Islet precursor cell (in vitro differentiated cells): Measurements from ENCODE around the gene CNKSR3.
A peak's percentile ranks its signal among the peaks of the same experiment; 100 is the strongest.

Experiments used
- DNase-seq: peaks from one replicate; pipeline ENCODE4 v3.0.0-alpha.2; 2018

CNKSR3 gene

DNA sequence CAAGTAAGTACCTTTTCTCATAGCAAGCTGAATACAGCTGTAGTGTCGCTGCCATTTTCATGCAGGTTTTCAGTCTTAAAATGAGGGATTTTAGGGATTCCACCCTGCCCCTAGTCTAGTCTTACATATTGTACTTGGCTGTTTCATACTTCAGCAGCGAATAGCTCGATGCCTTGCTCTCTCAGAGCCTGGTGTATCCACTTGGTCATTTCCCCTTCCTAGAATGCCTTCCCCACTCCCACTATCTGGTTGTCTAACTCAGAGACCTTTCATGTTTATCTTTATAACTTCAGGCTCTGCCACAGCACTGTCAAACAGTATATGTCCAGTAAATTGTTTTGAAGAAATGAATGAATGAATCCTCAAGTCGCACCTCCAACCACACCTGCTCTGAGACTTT, 132.8 kb downstream of the CNKSR3 start:
- no peak for DNase-seq

DNA sequence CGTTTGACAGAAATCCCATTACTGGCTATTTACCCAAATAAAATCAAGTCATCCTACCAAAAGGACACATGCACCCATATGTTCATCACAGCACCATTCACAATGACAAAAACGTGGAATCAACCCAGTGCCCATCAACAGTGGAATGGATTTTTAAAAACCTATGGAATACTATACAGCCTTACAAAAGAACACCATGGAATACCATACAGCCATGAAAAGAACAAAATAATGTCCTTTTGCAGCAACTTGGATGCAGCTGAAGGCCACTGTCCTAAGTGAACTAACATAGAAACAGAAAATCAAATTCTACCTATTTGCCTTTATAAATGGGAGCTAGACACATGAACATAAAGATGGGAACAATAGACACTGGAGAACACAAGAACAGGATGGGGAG, 136.5 kb downstream of the CNKSR3 start:
- no peak for DNase-seq

DNA sequence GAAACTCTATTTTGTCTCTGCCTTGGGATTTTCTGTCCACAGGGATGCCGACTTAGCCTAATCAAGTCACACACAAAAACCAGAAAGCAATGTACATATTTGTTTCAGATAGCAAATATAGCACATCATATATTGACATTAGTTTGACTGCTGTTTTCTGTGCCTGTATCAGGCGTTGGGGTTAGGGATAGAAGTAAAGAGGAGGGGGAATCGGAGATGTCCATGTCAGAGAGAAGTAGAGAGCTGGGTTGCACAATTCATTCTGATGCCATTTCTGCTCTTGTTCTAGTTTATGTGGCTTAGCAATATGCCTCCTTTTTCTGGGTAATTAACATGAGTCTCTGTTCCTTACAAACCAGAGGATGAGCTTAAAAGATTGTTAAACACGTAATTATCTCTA, 139.2 kb downstream of the CNKSR3 start:
- DNase-seq, result no peak

DNA sequence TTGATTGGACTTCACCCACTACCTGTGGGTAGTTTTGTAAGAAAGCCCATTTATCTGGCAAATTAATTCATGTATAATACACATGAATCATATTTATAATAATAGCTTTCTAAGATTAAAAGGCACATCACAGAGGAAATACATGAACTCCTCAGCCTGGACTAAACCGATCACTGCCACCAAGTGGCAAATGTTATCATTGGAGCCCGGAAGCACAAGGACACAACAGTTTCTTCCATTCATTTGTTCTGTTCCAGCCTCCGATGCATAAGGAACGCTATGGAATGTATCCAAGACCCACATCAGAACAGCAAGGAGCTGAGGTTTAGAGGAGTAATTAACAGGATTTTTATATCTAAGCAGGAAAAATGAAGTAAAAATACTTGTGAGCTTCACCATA, 139.9 kb downstream of the CNKSR3 start:
- DNase-seq, result no peak

DNA sequence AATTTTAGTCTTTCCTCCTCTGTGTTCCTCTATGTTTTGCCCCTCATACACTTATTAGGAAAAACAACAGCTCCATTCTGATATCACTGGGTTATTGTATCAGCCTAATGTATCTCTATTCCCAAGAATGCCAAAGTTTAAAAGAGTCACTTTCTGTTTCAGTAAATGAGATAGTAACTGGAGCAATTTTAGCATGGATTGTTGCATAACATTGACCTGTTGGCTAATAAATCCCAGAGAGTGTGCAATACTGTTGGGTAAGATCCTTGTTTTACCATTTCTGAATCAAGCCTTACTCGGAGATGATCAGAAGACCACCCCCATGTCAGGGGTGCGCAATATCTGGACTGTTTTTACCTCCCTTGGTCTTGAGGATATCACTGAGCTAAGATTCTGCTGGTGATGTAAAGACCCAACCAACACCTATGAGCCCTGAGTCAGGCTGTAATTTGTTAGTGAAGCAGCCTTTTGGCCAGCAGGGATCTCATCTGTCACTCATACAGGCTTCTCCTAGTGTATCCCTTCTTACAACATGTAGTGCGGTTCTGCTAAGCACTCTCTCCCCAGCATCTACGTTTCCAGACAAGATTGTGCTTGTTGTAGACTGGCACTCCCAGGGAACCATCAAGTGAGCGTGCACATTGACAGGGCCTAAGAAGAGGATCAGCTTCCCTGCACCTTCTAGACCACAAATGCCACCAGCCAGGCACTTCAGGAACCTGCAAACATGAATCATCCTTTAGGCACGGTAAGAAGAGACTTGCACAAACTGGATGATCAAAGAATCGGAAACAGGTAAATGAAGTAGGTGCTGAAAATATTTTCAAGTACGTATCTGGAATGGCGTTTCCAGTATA, 142.4 kb downstream of the CNKSR3 start:
- DNase-seq, result no peak

DNA sequence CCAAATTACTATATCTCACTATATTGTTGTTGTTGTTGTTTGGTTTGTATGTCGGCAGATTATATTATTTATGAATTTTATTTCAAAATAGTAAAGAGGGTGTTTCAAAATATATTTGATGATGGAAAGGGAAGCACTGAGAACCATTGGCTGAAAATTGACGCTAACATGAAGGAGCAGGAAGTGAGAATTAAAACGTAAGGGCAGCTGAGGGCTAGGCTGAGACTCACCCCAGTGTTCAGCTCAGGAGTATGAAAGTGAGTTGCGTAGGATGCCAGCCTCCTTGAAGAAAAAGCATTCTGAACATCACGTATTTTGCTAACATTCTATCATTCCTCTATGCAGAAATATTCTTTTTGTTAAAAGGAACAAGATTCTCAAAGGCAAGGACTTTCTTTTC, 143.1 kb downstream of the CNKSR3 start:
- DNase-seq, result no peak

DNA sequence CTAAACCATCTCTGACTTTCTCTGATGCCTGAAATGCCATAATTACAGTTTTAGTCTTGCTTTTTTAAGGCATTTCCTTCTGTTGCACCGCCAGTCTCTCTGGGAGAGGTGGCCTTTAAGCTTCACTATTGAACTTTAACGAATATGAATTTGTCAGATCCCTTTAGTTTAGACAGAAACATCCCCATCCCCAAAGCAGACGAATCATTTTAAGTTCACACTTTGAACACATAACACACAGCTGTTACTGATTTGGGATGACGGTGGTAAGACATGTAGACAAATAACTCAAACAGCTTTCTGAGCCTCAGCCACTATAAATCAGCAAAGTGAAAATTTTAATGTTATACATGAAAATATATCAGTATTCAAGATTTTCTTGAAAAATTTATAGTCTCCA, 146.7 kb downstream of the CNKSR3 start:
- no peak for DNase-seq

DNA sequence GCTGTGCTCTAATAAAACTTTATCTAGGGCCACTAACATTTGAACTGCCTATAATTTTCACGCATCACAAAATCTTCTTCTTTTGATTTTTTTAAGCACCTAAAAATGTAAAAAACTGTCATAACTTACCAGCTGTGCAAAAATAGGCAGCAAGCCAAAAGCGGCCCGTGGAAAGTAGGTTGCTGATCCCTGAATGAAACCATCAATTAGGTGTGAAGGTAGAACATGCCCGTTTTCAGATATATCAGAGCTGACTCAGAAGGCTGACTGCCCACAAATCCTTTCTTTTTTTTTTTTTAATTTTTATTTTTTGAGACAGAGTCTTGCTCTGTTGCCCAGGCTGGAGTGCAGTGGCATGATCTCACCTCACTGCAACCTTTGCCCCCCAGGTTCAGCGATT, 149.0 kb downstream of the CNKSR3 start:
- DNase-seq, result no peak

DNA sequence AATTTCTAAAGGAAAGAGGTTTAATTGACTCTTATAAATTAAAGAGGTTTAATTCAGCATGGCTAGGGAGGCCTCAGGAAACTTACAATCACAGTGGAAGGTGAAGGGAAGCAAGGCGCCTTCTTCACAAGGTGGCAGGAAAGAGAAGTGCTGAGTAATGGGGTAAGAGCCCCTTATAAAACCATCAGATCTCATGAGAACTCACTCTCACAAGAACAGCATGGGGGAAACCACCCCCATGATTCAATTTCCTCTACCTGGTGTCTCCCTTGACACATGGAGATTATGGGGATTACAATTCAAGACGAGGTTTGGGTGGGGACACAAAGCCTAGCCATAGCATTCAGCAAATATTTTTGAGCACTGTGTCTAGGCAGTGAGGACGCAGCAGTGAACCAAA, 150.0 kb downstream of the CNKSR3 start:
- no peak for DNase-seq

DNA sequence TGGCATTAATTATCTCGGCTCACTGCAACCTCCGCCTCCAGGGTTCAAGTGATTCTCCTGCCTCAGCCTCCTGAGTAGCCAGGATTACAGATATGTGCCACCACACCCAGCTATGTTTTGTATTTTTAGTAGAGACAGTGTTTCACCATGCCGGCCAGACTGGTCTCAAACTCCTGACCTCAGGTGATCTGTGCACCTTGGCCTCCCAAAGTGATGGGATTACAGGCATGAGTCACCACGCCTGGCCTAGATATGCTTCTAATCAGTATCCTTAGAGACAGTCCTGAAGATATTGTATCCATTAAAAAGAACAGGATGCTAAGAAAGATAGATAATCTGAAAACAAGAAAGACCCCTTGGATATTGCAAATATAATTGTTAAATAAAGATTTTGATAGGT, 150.8 kb downstream of the CNKSR3 start:
- no peak for DNase-seq

DNA sequence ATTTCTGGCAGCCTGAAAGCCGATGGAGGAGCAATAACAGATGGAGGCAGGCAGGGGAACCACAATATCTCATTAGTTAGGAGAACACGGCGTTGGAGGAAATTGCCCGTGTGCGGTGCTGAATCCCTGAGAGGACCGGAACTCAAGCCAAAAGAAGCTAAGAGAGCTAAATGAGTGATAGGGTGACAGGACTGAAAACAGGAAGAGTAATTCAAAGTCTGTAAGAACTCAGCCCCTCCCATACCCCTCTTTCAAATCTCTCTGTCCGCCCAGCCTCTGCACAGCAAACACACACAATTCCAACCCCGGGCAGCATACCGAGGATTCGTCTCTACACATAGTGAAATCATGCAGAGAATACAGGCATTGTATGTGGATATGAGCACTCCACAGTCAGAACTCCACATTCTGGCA, 151.3 kb downstream of the CNKSR3 start:
- DNase-seq, result no peak

DNA sequence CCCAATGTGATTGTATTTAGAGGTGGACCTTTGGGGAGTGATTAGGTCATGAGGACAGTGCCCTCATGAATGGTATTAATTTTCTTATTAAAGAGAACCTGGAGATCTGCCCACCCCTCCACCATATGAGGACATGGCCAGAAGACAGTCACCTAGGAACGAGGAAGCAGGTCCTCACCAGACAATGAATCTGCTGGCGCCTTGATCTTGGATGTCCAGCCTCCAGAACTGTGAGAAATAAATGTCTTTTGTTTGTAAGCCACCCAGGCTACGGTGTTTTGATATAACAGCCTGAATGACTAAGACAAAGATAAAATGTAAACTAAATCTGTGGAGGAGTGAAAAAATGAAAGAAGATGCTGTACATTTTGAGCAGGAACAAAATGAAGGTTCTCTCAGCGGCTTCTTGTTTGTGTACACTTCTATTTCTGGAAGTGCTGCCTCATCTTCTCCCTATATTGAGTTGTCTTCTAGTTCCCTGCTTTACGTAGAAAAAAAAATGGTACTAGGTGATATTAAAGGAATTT, 152.4 kb downstream of the CNKSR3 start:
- DNase-seq, result no peak

DNA sequence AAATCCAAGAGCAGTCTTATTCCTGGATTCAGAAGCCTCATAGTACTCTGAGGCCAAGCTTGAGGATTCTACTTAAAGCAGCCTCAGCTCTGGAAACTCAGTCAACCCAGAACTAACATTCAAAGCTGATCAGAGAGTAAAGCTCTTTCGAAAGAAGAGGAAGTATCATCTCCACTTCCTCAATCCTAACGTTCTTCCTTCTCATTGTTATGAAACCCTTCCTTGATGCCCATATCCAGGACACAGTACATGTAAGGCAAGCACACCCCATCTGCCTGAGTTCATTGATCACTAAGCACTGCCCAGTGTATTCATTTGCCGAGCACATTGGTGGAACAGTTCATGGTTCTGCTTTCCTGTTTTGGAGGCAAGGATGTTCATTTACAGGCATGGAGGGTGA, 153.8 kb downstream of the CNKSR3 start, which contains the start of gene IPCEF1:
IPCEF1 (minus strand) TSS at position 114 of the 400 bp plus-strand sequence. CDS start 90,856 bp downstream, outside the sequence.
- no peak for DNase-seq

DNA sequence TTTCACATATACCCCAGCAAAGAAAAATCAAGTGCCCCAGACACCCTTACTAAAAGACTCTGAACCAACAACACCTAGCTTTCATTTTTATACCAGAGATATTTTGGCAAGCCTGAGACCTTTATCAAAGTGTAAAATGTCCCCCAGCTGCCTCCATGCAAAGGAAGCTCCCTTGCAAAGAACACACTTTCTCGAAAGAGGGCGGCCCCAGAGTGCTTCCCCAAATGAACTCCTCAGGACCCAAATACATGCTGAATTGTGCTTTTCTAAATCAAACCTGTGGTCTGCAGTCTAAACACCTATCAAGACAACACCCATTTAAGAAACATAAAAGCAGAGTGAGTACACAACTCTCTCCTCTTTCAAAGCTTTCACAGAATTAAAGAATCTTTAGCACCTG, 154.4 kb downstream of the CNKSR3 start:
- no peak for DNase-seq

DNA sequence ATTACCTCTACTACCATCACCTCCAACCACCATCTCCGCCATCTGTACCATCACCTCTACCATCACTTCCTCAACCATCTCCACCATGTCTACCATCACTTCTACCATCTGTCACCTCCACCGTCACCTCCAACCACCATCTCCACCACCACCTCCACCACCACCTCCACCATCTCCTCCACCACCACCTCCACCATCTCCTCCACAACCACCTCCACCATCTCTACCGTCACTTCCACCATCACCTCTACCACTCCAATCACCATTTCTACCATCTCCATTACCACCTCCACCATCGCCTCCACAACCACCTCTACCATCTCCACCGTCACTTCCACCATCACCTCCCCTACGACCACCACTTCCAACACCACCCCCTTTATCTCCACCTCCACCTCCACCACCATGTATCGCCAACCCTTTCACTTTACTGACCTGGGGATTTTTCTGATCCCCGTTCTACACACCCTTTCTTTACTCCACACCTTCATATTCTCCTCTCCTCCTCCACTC, 156.2 kb downstream of the CNKSR3 start:
- no peak for DNase-seq

DNA sequence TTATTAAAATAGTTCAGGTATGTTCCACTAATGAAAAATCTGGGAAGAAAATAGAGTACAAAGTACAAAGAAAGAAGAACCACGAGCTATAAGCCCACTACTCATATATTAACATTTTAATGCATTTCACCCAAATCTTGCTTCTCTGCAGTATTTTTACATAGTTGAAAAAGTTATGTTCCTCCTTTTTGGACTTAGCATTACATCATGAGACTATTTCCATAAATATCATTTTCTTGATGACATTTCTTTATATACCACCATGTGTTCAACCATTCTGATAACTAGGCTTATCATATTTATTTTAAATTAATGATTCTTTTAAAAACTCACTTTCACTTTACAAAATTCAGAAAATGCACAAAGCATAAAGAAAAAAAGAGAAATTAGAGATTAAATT, 156.9 kb downstream of the CNKSR3 start:
- no peak for DNase-seq

DNA sequence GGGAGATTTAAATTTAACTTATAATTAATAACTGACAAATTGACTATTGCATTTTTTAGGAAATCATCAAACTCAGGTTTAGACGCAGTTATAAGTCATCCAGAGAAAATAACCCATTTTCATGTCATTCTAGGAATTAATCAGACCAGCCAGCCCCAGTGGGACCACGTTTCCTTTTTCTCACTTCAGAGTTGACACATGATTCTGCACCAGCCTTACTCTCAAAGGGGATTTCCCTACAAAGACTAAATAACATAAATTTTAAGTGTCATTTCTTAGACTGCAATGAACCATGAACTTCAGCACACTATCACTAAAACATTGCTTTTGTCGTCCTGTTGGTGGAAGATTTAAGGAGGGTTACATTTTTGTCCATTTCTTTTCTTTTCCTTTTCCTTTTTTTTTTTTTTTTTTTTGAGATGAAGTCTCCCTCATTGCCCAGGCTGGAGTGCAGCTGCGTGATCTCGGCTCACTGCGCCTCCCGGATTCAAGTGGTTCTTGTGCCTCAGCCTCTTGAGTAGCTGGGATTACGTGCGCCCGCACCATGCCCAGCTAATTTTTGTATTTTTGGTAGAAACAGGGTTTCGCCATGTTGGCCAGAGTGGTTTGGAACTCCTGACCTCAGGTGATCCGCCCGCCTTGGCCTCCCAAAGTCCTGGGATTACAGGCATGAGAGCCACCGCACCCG, 157.4 kb downstream of the CNKSR3 start:
- DNase-seq, result no peak

DNA sequence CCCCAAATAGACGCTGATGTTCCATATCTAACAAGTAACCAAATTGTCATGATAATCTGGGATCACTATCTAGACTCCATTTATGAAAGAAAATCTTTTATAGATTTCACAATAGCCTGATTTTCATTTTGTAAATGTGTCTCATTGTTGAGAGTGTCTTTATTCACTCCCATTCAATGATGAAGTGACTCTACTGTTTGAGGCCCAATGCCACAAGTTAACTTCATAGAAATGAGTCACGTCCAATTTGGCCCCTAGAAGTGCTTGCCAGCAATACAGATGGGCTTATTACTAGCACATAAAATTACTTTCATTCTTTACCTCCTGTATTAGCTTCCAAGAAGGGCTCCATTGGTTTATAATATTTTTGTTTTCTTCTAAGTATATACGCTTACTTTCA, 160.2 kb downstream of the CNKSR3 start:
- DNase-seq, result no peak

DNA sequence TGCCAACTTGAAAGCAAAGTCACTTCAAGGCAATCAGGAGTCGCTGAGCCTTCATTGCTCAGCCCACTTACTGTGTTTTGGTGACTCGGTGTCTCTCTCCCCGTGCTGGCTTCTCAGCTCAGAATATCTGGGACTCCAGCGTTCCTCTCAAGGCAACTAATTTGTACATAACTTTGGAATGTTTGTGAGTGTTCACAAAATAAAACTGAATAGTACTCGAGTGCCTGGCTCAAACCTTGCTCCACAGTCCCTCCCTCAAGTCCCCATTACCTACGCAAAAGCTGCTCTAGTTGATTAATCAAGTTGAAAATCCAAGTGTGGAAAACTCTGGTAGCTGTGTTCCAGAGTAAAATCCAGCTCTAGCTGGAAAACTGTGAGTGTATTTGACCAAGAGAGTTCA, 162.5 kb downstream of the CNKSR3 start:
- DNase-seq, result no peak

DNA sequence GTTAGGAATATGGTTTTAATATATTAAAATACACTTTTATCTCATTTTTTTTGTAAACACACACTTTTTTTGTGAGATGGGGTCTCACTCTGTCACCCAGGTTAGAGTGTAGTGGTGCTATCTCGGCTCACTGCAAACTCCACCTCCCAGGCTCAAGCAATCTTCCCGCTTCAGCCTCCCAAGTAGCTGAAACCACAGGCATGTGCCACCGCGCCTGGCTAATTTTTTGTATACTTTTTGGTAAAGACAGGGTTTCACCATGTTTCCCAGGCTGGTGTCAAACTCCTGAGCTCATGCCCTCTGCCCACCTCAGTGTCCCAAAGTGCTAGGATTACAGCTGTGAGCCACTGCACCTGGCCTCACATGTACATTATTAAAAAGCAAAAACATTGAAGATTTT, 164.7 kb downstream of the CNKSR3 start:
- DNase-seq, result no peak

DNA sequence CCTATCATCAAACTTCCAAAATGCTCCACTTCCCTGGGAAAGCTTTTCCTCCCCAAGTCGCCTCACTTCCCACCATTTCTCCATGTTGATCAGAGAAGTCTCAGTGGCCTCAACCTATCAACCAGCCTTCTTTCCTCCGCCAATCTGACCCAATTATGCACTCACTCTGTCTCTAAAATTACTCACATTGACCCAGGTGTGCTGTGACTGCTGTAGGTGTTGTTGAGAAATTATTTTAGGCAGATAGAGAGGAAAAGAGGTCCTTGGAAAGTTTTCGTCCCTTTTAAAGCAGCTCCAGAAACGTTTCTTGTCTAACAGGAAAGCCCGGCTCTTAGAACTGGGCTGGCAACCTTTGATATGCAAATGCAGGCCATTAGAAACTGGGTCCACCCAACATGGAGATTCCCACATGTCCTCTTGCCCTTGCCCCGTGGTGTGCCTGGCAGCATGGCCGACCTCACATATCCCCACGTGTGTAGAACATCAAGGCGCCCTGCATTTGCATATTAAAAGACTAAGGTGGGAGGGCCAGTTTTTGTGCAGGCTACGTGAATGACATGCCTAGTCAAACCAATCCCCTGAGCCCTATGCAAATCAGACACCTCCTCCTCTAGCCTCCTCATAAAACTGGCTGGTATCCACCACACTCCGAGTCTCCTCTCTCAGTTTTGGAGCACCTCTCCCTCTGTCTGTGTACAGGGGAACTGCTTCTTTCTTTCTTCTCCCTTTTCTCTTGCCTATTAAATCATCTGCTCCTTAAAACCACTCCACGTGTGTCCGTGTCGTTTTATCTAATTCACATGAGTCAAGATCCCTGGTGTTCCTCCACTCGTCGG, 166.8 kb downstream of the CNKSR3 start:
- DNase-seq, result peak; percentile 86

DNA sequence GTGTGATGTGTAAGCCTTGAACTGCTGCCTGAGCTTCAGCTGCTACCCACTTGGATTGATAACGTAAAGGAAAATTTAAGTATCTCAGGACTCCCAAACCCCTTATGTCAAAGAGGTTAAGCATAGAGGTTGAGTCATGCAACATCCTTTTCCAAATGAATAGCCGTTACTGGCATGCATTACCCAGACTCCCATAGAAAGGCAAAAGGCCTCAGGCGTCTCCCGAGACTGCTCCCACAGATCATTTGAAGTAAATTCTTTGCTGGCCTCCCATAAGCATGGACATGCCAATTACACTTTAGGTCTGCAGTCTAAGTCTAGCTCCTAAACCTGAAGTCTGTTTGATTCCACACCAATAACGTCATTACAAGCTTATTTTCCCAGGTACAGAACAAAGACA, 168.6 kb downstream of the CNKSR3 start:
- DNase-seq, result peak; percentile 91

DNA sequence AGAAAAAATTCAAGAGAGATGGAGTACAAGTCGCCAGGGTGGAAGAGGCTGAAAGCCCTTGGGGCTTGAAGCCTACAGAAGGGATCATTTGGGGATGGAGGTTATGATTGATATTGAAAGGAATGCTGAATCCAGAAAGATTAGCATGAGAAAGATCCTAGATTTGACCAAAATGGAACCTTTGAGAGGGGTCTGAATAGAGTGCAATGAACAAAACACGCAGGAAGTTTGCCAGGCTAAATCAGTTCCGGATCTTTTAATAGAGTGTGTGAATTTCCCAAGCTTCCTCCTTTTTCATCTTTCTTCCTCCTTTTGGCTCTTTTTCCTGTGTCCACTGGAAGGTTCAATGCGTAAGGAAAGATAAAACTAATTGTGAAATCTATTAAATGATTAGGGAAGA, 169.1 kb downstream of the CNKSR3 start:
- DNase-seq, result no peak
